ENCODE results near the gene BBS10. TPM values are rescaled to one million over a fixed set of nuclear protein-coding genes. Genes with fewer than 3 reads are reported as not detected.

The BBS10 gene
- total RNA-seq, 2 donors from 2014 or later: 3.2 to 3.3 TPM

DNA sequence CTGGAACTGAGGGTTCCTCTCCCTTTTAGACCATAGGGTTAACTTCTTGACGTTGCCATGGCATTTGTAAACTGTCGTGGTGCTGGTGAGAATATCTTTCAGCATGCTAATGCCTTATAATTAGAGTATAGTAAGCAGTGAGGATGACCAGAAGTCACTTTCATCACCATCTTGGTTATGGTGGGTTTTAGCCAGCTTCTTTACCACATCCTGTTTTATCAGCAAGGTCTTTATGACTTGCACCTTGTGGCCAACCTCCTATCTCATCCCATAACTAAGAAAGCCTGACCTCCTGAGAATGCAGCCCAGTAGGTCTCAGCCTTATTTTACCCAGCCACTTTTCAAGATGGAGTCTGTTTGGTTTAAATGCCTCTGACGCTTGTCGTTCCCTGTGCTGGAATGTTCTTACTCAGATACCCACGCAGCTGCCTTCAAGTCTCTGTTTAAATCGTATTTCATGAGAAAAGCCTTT is 44.2 kb downstream of the BBS10 start:
- Histone ChIP-seq H3K4me3 (no peak overlapping the region), H3K9ac (ENCODE audit: low read depth in 2 of 2, low read length in 2 of 2) (no peak overlapping the region), H3K9me3 (no peaks in the 10 kb centered on the region), H3K27ac (no peak overlapping the region), H3K4me1 (no peaks in the 10 kb centered on the region), H3K36me3 (no peaks in the 10 kb centered on the region), H3K27me3 (no peaks in the 10 kb centered on the region)
- TF ChIP-seq, protein P1, sequence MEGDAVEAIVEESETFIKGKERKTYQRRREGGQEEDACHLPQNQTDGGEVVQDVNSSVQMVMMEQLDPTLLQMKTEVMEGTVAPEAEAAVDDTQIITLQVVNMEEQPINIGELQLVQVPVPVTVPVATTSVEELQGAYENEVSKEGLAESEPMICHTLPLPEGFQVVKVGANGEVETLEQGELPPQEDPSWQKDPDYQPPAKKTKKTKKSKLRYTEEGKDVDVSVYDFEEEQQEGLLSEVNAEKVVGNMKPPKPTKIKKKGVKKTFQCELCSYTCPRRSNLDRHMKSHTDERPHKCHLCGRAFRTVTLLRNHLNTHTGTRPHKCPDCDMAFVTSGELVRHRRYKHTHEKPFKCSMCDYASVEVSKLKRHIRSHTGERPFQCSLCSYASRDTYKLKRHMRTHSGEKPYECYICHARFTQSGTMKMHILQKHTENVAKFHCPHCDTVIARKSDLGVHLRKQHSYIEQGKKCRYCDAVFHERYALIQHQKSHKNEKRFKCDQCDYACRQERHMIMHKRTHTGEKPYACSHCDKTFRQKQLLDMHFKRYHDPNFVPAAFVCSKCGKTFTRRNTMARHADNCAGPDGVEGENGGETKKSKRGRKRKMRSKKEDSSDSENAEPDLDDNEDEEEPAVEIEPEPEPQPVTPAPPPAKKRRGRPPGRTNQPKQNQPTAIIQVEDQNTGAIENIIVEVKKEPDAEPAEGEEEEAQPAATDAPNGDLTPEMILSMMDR (IDR thresholded peaks at IDR 0.05): no peak
- DNase-seq: no peak
- intact Hi-C loops (cut with DNase I): no loop called here

DNA sequence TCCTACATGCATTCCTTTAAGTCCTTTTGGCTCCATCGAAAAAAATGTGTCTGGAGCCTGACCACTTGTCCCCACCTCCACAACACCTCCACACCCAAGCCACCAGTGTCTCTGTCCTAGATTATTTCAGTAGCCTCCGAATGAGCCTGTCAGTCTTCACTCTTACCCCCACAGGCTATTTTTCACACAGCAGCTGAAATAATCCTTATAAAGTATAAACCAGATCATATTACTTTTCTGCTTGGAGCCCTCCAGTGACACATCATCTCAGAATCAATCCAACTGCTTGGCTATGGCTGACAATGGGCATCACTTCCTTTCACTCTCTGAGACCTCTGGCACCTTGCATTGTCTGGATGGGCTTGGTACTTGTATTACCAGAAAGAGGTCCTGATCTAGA is 44.9 kb downstream of the BBS10 start:
- intact Hi-C loops (cut with DNase I): no loop called here
- Histone ChIP-seq H3K4me3 (no peak overlapping the region), H3K9me3 (no peaks in the 10 kb centered on the region), H3K27me3 (no peaks in the 10 kb centered on the region), H3K9ac (ENCODE audit: low read depth in 2 of 2, low read length in 2 of 2) (no peak overlapping the region), H3K27ac (no peak overlapping the region), H3K36me3 (no peaks in the 10 kb centered on the region), H3K4me1 (no peaks in the 10 kb centered on the region)
- TF ChIP-seq, protein P1 (IDR thresholded peaks at IDR 0.05): no peak
- DNase-seq: no peak

DNA sequence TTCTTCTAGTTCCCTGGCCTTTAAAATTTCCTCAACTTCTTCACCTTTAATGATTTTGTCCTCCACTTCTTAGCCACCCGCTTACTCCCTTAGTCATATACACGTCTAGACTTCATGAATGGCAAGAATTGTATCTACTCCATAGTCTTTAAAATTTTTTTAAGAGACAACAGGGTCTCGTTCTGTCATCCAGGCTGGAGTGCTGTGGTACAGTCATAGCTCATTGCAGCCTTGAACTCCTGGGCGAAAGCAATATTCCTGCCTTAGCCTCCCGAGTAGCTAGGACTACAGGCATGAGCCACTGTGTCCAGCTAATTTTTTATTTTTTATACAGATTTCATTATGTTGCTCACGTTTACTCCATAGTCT is 47.9 kb downstream of the BBS10 start:
- Histone ChIP-seq H3K36me3 (no peaks in the 10 kb centered on the region), H3K4me1 (no peaks in the 10 kb centered on the region), H3K27me3 (no peaks in the 10 kb centered on the region), H3K9me3 (no peaks in the 10 kb centered on the region), H3K27ac (no peak overlapping the region), H3K4me3 (no peak overlapping the region), H3K9ac (ENCODE audit: low read depth in 2 of 2, low read length in 2 of 2) (no peak overlapping the region)
- intact Hi-C loops (cut with DNase I): no loop called here
- DNase-seq: no peak
- TF ChIP-seq, protein P1 (IDR thresholded peaks at IDR 0.05): no peak

DNA sequence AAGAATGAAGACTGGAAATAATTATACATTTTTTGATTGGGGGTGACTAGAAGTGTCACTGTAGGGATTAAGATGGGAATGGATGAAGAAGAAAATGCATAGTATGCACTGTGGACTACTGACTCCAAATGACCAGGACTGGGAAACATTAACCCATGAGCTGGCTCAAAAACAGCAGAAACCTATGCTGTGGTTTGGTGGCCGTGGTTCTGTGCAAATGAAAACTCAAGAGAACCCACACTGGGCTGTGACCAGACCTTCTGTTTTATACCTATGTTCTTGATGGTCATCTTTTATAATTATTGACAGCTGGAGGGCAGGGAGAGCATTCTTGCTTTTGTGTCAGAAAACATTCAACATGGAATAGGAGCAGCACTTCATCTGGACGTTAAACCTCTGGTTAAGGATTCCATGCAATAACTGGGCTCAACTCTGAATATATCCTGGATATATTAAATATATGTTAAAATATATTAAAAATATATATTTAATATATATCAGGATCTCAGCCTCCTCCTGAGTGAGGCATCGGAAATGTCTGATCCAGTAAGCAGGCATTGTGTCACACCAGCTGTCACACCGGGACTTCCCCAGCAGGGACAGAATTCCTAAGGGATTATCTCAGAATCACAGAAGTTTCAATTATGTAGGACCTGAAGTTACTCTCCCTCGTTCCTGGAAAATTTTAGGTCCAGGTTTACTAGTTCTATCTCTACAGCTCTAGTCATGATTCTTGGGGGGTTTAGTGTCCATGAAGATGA is 48.5 kb downstream of the BBS10 start:
- DNase-seq: no peak
- H3K36me3 ChIP-seq: no peaks in the 10 kb centered on the region
- H3K4me3 ChIP-seq: no peak overlapping the region
- no peaks in the 10 kb centered on the region for H3K4me1 ChIP-seq
- no peak overlapping the region for H3K27ac ChIP-seq
- H3K9ac ChIP-seq (ENCODE audit: low read depth in 2 of 2, low read length in 2 of 2): no peak overlapping the region
- H3K9me3 ChIP-seq: no peaks in the 10 kb centered on the region
- no peaks in the 10 kb centered on the region for H3K27me3 ChIP-seq
- TF ChIP-seq, protein P1 (IDR thresholded peaks at IDR 0.05): no peak
- intact Hi-C loops (cut with DNase I): no loop called here

Other genes starting within 250 kb of the BBS10 start
- 10 to 100 TPM; 25.9 to 32.8 TPM for gene OSBPL8, start 211.4 kb upstream of the BBS10 start, total RNA-seq

Measured in colonic mucosa (tissue), 4 donors.